Colonic mucosa (tissue), 4 donors: ENCODE results near the gene GNPTG. TPM values are rescaled to one million over a fixed set of nuclear protein-coding genes. Genes with fewer than 3 reads are reported as not detected.

Experiments used
- DNase-seq: peaks from one replicate; pipeline ENCODE4 v3.0.0-alpha.2; 2020
- H3K27ac ChIP-seq: fragments of 200-600 bp; one replicate; pipeline ENCODE4 v1.8.0; 2021
- H3K27me3 ChIP-seq: fragments of 200-600 bp; one replicate; pipeline ENCODE4 v1.8.0; 2021
- H3K36me3 ChIP-seq: fragments of 200-600 bp; one replicate; pipeline ENCODE4 v1.8.0; 2021
- H3K4me1 ChIP-seq: fragments of 200-600 bp; one replicate; pipeline ENCODE4 v1.8.0; 2021; ENCODE audit warnings: mild to moderate bottlenecking
- H3K4me3 ChIP-seq: fragments of 200-600 bp; one replicate; pipeline ENCODE4 v1.8.0; 2021
- H3K9ac ChIP-seq, 2 donors: one replicate each; pipeline ENCODE4 v1.7.0; 2013; ENCODE audit warnings: control low read depth in 2 of 2, low read depth in 2 of 2, low read length in 2 of 2
- H3K9me3 ChIP-seq: fragments of 200-600 bp; one replicate; pipeline ENCODE4 v1.8.0; 2021
- intact Hi-C: fragments of 100-400 bp; cut with DNase I; formaldehyde crosslinking; loops from one replicate; pipeline ENCODE4 v1.14.1; 2022
- total RNA-seq, 2 donors: library from RNA; stranded (reverse); fragmentation: NEBNext Ultra II Directional in 1 of 2; extraction: Animal tissue kit (Norgen Biotek cat#: 25700) in 1 of 2; gene quantifications; one replicate each; pipeline ENCODE4 v1.2.1, GENCODE V29; 2021
- TF ChIP-seq, protein P1 (sequence below): fragments of 200-600 bp; IDR thresholded peaks from one replicate; pipeline ENCODE4 v1.8.0; 2022; ENCODE audit warnings: antibody characterized with exemption, mild to moderate bottlenecking
- donor health status: healthy.
- donor health status: DM: no; HTN: no; CAD: no.
- donor health status: DM: no; HTN: no; CAD: no.

GNPTG gene
- total RNA-seq, 2 donors from 2014 or later: 48.2 to 59.1 TPM

DNA sequence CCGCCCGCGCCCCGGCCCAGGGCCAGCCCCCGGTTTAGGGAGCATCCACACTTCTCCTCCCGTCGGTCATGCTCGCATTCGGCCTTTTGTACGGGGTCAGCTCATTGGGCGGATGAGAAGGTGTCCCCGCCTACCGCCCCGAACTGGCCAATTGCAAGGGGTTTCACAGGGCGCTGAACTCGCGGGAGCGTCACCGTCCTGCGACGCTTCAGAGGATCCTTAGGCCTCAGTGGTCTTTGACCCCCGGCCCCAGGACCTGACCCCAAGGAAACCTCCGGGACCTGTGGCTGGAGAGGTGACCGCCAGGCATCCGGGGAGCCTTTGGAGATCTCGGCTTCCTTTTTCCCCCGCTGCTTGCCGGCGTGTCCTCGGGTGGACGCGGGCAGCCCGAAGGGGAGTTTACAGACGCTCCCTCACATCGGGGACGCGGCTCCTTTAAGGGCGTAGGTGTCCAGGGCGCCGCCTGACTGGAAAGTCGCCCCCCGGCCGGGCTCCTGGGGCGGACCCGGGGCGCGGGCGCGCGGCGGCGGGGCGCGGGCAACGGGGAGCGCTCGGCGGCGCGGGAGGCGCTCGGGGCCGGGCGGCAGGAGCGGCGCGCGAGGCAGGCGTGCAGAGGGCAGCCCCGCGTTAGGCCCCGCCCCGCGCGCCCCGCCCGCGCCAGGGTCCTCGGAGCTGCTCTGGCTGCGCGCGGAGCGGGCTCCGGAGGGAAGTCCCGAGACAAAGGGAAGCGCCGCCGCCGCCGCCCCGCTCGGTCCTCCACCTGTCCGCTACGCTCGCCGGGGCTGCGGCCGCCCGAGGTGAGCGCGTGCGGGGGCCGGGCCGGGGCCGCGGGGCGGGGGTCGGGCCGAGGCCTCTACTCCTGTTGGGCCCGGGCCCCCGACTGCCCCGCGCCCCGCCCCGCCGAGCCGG lies 42.5 kb upstream of the GNPTG start, which contains the start of gene UBE2I:
Gene UBE2I, plus strand, starts transcription at position 660 of the 909 bp plus-strand sequence. CDS start 4,395 bp downstream, outside the sequence.
- no peaks in the 10 kb centered on the region for H3K27me3 ChIP-seq
- H3K27ac ChIP-seq: peak within 1 kb of the TSS; percentile 94
- peak; percentile 99 for DNase-seq
- H3K4me3 ChIP-seq: peak within 1 kb of the TSS; percentile 79
- intact Hi-C loops: no loop called here
- TF ChIP-seq, protein P1, sequence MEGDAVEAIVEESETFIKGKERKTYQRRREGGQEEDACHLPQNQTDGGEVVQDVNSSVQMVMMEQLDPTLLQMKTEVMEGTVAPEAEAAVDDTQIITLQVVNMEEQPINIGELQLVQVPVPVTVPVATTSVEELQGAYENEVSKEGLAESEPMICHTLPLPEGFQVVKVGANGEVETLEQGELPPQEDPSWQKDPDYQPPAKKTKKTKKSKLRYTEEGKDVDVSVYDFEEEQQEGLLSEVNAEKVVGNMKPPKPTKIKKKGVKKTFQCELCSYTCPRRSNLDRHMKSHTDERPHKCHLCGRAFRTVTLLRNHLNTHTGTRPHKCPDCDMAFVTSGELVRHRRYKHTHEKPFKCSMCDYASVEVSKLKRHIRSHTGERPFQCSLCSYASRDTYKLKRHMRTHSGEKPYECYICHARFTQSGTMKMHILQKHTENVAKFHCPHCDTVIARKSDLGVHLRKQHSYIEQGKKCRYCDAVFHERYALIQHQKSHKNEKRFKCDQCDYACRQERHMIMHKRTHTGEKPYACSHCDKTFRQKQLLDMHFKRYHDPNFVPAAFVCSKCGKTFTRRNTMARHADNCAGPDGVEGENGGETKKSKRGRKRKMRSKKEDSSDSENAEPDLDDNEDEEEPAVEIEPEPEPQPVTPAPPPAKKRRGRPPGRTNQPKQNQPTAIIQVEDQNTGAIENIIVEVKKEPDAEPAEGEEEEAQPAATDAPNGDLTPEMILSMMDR: no peak
- H3K36me3 ChIP-seq: no peaks in the 10 kb centered on the region
- no peaks in the 10 kb centered on the region for H3K9me3 ChIP-seq
- H3K4me1 ChIP-seq: peaks cover 11% of the 10 kb centered on the region
- peak within 1 kb of the TSS; percentile 80 to 92 for H3K9ac ChIP-seq

DNA sequence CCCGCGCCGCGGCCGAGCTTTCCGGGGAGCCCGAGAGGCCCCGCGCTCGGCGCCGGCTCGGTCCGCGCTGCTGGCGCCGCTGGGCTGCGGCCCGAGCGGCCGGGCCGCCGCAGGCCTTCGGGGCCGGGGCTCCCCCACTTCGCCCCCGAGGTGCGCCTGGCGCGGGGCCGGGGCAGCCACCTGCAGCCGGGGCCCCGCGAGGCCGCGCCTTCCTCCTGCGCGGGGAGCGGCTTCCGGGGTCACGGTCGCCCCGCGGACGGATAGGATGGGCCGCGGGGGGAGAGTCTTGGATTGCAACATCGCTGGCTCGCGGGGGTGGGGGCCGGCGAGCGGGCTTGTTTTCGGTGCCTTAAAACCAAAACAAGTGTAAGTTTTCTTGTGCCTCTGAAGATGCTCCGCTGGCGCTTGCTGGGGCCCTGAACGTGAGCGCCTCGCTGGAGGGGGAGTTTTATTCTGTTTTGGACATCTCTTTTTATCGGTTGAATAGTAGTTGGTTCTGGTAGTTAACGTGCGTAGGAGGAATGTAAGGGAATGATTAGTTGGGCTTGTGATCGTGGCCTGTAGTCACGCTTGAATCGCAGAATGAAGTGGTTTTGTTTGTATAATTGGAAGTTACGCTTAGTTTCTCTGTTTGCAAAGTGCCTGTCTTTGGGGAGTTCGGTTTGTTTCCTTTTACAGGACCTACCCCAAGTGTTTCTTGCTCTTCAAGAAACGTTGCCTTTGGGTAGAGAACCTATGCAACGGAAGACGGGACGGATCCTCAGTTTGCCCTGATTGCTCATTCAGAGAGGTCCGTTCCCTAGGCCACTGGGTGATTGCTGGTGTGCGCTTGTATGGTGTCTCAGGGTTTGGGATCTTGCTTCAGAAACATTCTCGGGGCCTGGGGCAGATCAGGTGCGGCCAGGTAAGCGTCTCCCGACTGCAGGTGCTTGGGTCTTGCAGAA lies 41.6 kb upstream of the GNPTG start:
- H3K9ac ChIP-seq: peak overlapping the region; percentile 79 to 92
- H3K9me3 ChIP-seq: no peaks in the 10 kb centered on the region
- peak overlapping the region; percentile 75 for H3K4me3 ChIP-seq
- H3K36me3 ChIP-seq: no peaks in the 10 kb centered on the region
- peak; percentile 65 for DNase-seq
- H3K4me1 ChIP-seq: peaks cover 11% of the 10 kb centered on the region
- H3K27me3 ChIP-seq: no peaks in the 10 kb centered on the region
- H3K27ac ChIP-seq: peak overlapping the region; percentile 29
- intact Hi-C loops: no loop called here
- TF ChIP-seq, protein P1: no peak

DNA sequence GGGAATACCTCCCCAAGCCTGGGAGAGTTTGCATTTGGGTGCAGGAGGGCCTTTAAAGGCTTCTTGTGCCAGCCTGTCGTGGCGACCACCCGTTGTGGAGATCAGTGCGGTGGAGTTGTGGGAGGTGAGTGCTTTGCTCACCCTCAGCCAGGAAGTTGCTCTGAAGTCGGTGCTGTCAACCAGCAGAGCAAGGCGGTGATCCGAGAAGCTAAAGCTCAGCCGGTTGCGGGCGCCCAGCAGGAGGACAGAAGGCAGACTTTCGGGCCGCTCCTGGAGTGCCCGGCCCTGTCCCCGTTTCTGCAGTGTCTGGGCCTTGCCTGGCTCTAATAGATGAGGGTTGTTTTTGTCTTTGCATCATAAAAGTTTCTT lies 40.9 kb upstream of the GNPTG start:
- H3K27ac ChIP-seq: no peak overlapping the region
- peak overlapping the region; percentile 75 for H3K4me3 ChIP-seq
- no peaks in the 10 kb centered on the region for H3K27me3 ChIP-seq
- TF ChIP-seq, protein P1: no peak
- peaks cover 5% of the 10 kb centered on the region for H3K36me3 ChIP-seq
- H3K9me3 ChIP-seq: no peaks in the 10 kb centered on the region
- DNase-seq: no peak
- H3K4me1 ChIP-seq: peaks cover 11% of the 10 kb centered on the region
- intact Hi-C loops: no loop called here
- H3K9ac ChIP-seq: peak overlapping the region; percentile 79 to 92

DNA sequence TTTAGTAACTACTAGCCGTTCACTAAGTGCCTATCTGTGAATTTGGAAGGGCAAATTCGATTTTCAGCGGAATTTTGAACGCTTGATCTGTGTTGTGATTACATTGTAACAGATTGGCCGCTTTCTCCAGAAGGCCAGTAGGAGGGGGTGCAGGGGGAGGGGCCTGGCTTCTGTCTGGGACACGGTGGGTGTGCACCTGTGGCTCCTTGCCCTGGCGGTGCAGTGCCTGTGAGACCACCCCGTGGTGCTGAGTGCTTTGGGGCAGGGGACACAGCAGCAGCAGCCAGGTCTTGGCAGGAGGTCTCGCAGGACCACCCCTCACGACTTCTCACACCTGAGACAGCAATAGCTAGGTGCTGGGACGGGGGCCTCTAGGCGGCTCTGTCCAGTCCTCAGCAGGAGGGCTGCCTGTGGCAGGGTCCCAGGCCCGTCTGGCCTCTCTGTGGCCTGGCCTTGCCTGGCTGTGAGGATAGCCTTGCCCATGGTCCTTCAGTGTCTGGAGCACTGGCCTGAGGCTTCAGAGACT lies 40.5 kb upstream of the GNPTG start:
- no peaks in the 10 kb centered on the region for H3K27me3 ChIP-seq
- TF ChIP-seq, protein P1: no peak
- H3K9ac ChIP-seq: peak overlapping the region; percentile 68 to 92
- no peaks in the 10 kb centered on the region for H3K9me3 ChIP-seq
- H3K4me1 ChIP-seq: peaks cover 11% of the 10 kb centered on the region
- peak overlapping the region; percentile 75 for H3K4me3 ChIP-seq
- no peak overlapping the region for H3K27ac ChIP-seq
- intact Hi-C loops: no loop called here
- no peak for DNase-seq
- H3K36me3 ChIP-seq: peaks cover 7% of the 10 kb centered on the region
